Stimulated activated CD8-positive, alpha-beta memory T cell treated with anti-CD3 and anti-CD28 coated beads, Interleukin-15, amount 100 ng/mL, for 48 hours (primary cell): Measurements from ENCODE around the gene FNBP1.

Experiments
- DNase-seq, 2 donors: peaks; one replicate each; pipeline ENCODE4 v3.0.0-alpha.2; 2020; ENCODE audit warnings: low read depth in 2 of 2

The FNBP1 gene

GRCh38 chr9:130045725-130046450 lies 2.9 kb upstream of the FNBP1 start:
- no peak for DNase-seq

DNA sequence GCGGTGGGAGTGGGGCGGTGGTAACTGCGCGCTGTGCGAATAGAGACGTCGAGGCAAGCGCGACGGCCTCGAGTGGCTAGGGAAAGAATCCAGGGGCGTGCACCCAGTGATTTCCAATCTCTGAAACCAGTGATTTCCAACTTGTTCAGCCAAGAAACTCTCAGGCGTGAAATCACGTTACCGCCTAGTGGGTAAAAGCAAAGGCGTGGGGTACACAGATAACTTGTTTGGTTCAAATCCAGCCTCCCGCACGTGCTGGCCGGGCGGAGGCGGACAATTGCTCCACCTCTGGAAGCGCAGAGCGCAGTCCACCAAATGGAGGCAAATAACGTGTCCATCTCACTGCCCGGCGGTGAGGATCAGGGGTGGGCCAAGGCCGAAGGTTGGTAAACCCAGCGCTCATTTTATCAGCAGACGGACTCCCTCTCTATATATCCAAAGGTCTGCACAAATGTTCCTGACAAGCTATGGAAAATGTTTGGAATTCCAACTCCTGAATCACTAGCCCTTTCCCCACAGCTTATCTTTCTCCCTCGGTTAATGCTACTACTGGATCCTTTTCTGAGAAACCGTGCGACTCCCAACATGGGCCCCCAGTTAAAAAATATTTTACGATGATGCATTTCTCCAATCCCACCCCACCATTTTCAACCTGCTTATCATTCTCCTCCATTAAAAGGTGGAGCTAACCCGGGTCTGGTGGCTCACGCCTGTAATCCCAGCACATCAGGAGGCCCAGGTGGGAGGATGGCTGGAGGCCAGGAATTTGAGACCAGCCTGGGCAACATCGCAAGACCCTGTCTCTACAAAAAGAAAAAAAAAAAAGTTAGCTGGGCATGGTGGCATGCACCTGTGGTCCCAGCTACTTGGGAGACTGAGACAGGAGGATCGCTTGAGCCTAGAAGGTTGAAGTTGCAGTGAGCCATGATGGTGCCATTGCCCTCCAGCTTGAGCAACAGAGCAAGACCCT lies 950 bp upstream of the FNBP1 start:
- DNase-seq, result no peak

DNA sequence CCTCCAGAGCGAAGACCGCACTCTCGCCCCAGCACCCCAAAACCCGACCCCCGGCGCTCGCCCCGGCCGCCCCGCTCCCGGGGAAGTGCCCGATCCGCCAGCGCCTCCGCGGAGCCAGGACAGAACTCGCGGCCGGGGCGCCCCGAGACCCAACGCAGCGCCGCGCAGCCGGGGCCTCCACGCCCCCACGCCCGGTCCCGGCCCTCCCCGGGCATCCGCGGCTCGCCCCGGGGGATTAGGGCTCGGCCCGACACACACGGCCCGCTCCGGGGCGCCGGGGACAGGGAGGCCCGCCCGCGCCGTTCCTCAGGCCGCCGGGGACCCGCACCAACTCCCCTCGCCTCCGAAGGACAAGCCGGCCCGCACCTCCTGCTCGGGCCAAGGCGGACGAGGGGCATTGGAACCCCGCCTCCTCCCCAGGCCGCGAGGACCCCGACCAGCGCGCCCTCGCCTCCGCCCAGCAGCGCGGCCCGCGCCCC lies 544 bp downstream of the FNBP1 start:
- no peak for DNase-seq

GRCh38 chr9:130041648-130042405 lies 1.2 kb downstream of the FNBP1 start:
- DNase-seq, result no peak

- no peak for DNase-seq
Measured at GRCh38 chr9:130040984-130041647, 1.9 kb downstream of the FNBP1 start.

- DNase-seq, result no peak
Measured at GRCh38 chr9:130039528-130040147, 3.4 kb downstream of the FNBP1 start.

GRCh38 chr9:130036099-130036498 lies 6.9 kb downstream of the FNBP1 start:
- no peak for DNase-seq

DNA sequence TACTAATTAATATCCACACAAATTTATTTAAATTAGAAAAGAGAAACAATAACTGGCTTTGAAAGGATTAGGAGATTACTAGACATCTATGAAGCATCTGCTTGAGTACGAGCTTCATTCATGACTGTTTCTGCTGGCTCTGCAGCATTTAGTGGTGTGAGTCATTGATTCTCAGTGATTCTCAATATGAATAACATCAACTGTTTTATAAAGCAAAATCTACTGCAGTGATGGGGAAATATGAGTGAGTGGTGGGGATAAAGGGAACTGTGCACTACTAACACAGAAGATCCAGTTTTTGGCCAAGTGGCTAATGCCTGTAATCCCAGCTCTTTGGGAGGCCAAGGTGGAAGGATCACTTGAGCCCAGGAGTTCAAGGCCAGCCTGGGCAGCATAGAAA lies 8.4 kb downstream of the FNBP1 start:
- DNase-seq, result no peak

DNA sequence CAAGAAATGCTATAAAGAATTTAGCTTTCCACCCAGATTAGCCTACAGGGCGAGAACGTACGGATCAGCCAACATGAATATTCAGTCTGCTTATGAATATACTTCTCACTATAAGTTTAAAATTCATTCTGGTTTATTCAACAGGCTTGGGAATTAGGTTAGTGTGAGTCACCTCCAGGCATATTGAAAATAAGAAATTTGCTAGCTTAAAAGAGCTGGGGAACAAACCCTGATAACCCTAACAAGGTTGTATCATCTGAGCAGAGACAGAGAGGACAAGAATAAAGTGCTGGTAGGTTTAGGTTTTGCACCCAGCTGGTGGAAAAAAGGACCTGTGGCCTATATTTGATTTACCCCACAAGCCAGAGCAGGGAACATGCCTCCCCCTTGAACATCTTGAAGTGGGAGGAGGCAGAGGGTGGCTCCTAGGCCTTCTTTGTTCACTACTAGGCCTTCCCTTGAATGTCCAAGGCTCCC lies 12.3 kb downstream of the FNBP1 start:
- no peak for DNase-seq

- no peak for DNase-seq
Measured at GRCh38 chr9:130029223-130029973, 13.6 kb downstream of the FNBP1 start.

- no peak for DNase-seq
Measured at GRCh38 chr9:130028493-130029222, 14.3 kb downstream of the FNBP1 start.

DNA sequence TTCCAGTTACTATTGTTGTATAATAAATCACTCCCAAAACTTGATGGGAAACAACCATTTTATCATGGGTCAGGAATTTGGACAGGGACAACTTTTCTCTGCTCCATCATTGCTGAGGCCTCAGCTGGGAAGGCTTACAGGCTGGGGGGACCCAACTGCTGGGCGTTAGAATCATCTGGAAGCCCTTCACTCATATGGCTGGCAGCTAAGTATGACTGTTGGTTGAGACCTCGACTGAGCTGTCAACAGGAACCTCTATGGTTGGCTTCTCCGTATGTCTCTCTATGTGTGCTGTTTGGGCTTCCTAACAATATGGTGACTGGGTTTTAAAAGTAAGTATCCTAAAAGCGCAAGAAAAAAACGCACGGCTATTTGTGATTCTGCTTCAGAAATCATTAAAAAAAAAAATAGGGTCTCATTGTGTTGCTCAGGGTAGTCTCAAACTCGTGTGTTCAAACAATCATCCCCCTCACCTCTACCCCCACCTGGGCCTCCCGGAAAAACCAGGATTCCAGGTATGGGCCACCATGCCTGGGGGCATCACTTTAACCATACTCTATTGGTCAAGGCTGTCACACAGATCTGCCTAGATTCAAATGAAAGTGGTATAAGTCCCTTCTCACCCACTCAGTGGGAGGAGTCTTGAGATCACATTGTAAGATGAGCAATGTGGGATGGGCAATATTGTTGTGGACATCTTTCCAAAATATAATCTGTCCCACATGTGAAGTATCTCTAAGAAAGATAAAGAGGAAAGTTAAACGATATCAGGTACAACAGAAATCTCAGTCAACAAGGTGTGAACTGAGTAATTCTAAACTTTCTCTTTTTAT lies 15.2 kb downstream of the FNBP1 start:
- no peak for DNase-seq

DNA sequence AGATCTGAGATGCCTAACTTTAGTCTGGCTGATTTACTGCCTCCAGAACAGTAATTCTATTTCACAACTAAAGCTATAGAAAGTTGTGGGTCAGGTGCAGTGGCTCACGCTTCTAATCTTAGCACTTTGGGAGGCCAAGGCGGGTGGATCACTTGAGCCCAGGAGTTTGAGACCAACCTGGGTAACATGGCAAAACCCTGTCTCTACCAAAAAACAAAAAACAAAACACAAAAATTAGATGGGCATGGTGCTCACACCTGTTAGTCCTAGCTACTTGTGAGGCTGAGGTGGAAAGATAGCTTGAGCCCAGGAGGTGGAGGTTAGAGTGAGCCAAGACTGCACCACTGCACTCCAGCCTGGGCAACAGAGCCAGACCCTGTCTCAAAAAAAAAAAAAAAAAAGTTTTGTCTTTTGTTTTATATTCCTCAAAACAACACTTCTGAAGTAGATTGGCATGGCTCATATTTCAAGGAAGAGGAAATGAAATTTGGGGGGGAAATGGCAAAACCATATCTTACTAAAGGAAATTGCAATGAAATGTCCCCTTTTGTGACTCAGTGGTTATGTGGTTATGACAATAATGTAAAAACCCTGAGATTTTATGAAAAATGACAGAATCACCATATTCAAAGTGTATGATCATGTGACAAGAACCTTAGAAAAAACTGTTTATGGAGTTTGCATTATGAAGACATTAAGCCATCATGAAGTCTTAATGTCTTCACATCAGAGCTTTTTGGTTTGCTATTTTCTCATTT lies 16.2 kb downstream of the FNBP1 start:
- no peak for DNase-seq

DNA sequence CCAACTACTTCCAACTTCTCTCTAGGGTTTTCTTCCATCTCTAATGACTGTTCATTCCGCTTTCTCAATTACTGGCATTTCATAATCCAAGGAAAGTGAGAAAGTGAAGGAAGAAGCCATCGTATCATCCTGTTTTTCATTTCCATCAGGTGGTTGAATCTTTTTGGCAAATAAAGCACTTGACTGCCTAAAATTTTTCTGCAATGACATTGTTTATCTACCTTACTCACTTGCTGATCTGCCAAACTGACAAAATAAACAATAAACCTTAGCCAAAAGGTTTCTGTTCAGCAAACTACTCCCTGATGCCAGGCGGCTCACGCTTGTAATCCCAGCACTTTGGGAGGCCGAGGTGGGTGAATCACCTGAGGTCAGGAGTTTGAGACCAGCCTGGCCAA lies 18.4 kb downstream of the FNBP1 start:
- DNase-seq, result no peak

- no peak for DNase-seq
Measured at GRCh38 chr9:130023994-130024596, 18.9 kb downstream of the FNBP1 start.

GRCh38 chr9:130023144-130023787 lies 19.7 kb downstream of the FNBP1 start:
- DNase-seq, result no peak
